HG02759 (cell line): Measurements from ENCODE around the gene NFATC2.
A peak's percentile ranks its signal among the peaks of the same experiment; 100 is the strongest.

Source experiments
- ATAC-seq: cut with Tn5 transposase; IDR thresholded peaks from one replicate; pipeline ENCODE4 v1.9.1; 2021; ENCODE audit warnings: mild to moderate bottlenecking, moderate library complexity; ENCODE audit not compliant: unreplicated experiment

The NFATC2 gene

GRCh38 chr20:51434026-51434425 lies 108.5 kb downstream of the NFATC2 start:
- no peak for ATAC-seq

GRCh38 chr20:51432875-51433274 lies 109.6 kb downstream of the NFATC2 start:
- ATAC-seq = no peak

- no peak for ATAC-seq
Measured at GRCh38 chr20:51432251-51432784, 110.2 kb downstream of the NFATC2 start.

- ATAC-seq = no peak
Measured at GRCh38 chr20:51431321-51431720, 111.2 kb downstream of the NFATC2 start.

- ATAC-seq = no peak
Measured at GRCh38 chr20:51430198-51430950, 112.1 kb downstream of the NFATC2 start.

GRCh38 chr20:51429696-51430095 lies 112.8 kb downstream of the NFATC2 start:
- no peak for ATAC-seq

GRCh38 chr20:51429144-51429482 lies 113.4 kb downstream of the NFATC2 start:
- ATAC-seq = no peak

- no peak for ATAC-seq
Measured at GRCh38 chr20:51428401-51429143, 113.9 kb downstream of the NFATC2 start.

- no peak for ATAC-seq
Measured at GRCh38 chr20:51427651-51428291, 114.7 kb downstream of the NFATC2 start.

- no peak for ATAC-seq
Measured at GRCh38 chr20:51426718-51427650, 115.5 kb downstream of the NFATC2 start.

- ATAC-seq = no peak
Measured at GRCh38 chr20:51425347-51426106, 117.0 kb downstream of the NFATC2 start.

- ATAC-seq = no peak
Measured at GRCh38 chr20:51424270-51425117, 118.0 kb downstream of the NFATC2 start.

- no peak for ATAC-seq
Measured at GRCh38 chr20:51423810-51424209, 118.7 kb downstream of the NFATC2 start.

GRCh38 chr20:51423290-51423667 lies 119.2 kb downstream of the NFATC2 start:
- ATAC-seq = peak; percentile 79

GRCh38 chr20:51422514-51423289 lies 119.8 kb downstream of the NFATC2 start:
- ATAC-seq = no peak

- no peak for ATAC-seq
Measured at GRCh38 chr20:51420805-51421204, 121.7 kb downstream of the NFATC2 start.

GRCh38 chr20:51420111-51420510 lies 122.4 kb downstream of the NFATC2 start:
- no peak for ATAC-seq

GRCh38 chr20:51419646-51420045 lies 122.9 kb downstream of the NFATC2 start:
- no peak for ATAC-seq
